D721Med (cell line): ENCODE results near the gene GPR18.
"Not testable (repeated sequence)": the region's sequence is repeated elsewhere in the genome, so short reads cannot be mapped to it uniquely, and the experiment has no call there.

Source experiments
- DNase-seq: peaks from one replicate; pipeline ENCODE4 v3.0.0; 2011; ENCODE audit warnings: low spot score; ENCODE audit not compliant: insufficient read length
- FAIRE-seq: peaks from 2 replicates; lab custom pipeline; 2011; peaks lifted over from hg19 to GRCh38; lab: Jason Lieb, UNC
- TF ChIP-seq, protein P1 (sequence below): IDR thresholded peaks from 2 replicates; pipeline ENCODE4 v1.5.1; 2012; ENCODE audit warnings: mild to moderate bottlenecking, control low read depth; ENCODE audit not compliant: insufficient read depth; ENCODE audit errors: missing control alignments

Gene GPR18

GRCh38 chr13:99218126-99218525, 40.1 kb downstream of the GPR18 start:
- FAIRE-seq (no peak), DNase-seq (no peak)
- TF ChIP-seq, protein P1, sequence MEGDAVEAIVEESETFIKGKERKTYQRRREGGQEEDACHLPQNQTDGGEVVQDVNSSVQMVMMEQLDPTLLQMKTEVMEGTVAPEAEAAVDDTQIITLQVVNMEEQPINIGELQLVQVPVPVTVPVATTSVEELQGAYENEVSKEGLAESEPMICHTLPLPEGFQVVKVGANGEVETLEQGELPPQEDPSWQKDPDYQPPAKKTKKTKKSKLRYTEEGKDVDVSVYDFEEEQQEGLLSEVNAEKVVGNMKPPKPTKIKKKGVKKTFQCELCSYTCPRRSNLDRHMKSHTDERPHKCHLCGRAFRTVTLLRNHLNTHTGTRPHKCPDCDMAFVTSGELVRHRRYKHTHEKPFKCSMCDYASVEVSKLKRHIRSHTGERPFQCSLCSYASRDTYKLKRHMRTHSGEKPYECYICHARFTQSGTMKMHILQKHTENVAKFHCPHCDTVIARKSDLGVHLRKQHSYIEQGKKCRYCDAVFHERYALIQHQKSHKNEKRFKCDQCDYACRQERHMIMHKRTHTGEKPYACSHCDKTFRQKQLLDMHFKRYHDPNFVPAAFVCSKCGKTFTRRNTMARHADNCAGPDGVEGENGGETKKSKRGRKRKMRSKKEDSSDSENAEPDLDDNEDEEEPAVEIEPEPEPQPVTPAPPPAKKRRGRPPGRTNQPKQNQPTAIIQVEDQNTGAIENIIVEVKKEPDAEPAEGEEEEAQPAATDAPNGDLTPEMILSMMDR: no peak

DNA sequence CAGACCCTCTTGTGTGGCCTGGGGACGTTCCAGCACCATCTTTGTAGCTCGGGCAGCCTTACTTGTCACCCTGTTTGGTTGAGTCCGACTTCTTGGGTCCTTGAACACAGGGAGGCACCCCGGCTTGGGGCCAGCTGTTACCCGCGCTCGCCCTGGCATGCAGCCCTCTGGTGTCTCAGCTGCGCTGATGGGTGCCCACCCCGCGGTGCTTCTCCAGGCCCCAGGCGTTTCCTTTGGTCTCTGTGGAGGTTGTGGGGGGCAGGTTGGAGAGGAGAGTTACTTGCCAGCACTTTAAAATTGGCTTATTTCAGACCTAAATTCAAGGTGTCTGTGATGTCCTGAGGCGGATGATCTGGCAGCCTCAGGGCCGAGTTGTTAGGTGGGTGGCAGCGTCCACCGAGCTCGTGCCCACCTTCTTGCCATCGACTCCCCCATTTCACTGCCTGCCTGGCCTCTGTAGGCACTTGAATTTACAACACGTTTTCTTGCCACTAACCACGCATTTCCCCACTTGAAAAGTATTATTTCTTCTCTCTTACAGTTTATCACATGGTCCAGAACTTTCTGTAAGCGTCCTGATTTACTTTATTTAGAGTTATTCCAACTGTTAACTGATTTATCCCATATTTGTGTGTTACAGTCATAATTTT, 40.6 kb downstream of the GPR18 start:
- no peak for DNase-seq
- FAIRE-seq: no peak
- TF ChIP-seq, protein P1: no peak

GRCh38 chr13:99215184-99215830, 42.9 kb downstream of the GPR18 start:
- DNase-seq (no peak), FAIRE-seq (no peak)
- TF ChIP-seq, protein P1: no peak

DNA sequence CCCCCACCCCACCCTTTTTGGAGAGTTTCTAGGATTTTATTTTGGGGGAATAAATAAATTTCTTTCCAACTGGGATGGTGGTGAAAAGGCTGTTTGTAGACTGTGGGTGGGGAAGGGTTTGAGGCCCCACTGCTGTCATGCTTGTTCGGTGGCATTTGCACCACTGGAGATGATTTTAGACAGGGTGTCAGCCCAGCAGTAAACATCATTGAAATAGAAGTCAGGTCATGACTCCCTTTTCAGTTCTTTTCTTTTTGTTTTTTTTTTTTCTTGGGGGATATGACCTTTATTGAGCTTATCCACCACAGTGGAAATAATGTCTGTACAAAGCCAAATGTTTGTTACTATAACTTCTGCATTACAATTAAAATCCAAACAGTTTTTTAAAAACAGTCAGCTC, 43.4 kb downstream of the GPR18 start:
- TF ChIP-seq, protein P1: no peak
- DNase-seq (no peak), FAIRE-seq (no peak)

DNA sequence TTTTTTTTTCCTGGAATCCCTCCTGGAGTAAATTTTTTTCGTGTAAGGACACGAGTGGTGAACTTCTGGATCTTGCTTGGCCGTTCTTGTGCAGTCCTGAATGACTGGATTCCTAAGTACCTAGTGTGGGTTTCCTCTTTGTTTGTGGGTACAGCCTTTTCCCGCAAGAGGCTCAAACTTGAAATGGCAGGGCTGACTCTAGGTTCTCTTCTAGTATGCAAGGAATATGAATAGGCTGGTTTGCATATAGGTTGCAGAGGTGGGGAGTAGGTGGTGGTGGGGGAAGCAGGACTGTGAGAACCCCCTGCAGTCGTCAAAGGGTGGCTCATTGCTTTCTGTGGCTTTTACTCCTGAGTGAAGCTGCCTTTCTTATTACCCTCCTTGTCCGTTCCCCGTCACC, 43.9 kb downstream of the GPR18 start:
- TF ChIP-seq, protein P1: no peak
- DNase-seq: no peak
- FAIRE-seq: no peak

DNA sequence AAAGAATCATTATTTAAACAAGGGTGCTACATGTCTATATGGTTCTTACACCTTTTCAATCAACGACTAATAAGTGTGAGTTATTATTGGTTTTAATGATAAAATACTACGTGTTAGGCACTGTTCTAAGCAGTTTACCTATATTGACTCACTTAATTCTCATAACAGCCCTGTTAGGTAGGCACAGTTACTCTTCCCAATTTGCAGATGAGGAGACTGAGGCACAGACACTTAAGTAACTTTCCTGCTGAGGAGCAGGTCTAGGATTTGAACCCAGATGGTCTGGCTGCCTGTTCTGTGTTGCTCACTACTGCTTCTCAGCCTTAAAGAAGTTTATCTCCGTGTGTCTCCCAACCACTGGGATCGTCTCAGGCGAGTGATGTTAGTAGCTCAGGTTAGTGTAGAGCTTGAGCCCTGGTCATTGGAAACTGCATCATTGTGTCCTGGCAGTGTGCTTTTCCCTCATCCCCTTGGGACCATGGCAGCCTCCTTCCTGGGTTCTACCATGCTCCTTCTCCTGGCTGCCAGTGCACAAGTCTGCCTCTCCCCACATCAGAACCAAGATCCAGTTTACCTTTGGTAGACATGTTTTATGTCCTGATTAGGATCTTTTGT, 46.7 kb downstream of the GPR18 start:
- DNase-seq (no peak), FAIRE-seq (no peak)
- TF ChIP-seq, protein P1: no peak

GRCh38 chr13:99210627-99211026, 47.6 kb downstream of the GPR18 start:
- not testable (repeated sequence) for FAIRE-seq, DNase-seq
